ENCODE measurements around the gene RHOBTB1.

DNA sequence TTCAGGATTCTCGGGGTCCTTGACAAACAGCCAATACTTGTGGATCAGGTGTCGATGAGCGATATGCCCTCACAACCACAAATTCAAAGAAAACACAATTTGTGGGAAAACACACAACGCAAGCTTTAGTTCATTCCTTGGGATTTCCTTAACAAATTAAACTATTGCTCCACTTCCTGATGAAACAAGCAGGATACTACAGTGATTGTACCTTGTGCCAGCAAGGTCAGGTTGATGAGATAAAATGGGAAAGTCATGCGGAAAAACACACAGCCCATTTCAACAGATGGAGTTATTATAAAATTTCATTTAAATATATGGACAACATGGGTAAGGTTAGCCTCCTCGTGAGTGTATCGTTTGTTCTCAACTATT is 8.8 kb upstream of the RHOBTB1 start:
- TF ChIP-seq TARDBP (IDR thresholded peaks at IDR 0.05) (no peak), HDGF (IDR thresholded peaks at IDR 0.05; ENCODE audit: borderline replicate concordance) (no peak), SP1 (IDR thresholded peaks at IDR 0.05) (no peak), SUZ12 (IDR thresholded peaks at IDR 0.05) (no peak), FOXM1 (IDR thresholded peaks at IDR 0.05; ENCODE audit: borderline replicate concordance) (no peak), FOXA1 (IDR thresholded peaks at IDR 0.05) (no peak), BHLHE40 (IDR thresholded peaks at IDR 0.05; ENCODE audit: borderline replicate concordance) (no peak), NFRKB (IDR thresholded peaks at IDR 0.05) (no peak), ZNF384 (IDR thresholded peaks at IDR 0.05) (no peak), LEF1 (IDR thresholded peaks at IDR 0.05; ENCODE audit: borderline replicate concordance) (no peak), FOXK2 (IDR thresholded peaks at IDR 0.05) (no peak), CTBP1 (IDR thresholded peaks at IDR 0.05; ENCODE audit: borderline replicate concordance) (no peak)
- TF ChIP-seq, protein P1, sequence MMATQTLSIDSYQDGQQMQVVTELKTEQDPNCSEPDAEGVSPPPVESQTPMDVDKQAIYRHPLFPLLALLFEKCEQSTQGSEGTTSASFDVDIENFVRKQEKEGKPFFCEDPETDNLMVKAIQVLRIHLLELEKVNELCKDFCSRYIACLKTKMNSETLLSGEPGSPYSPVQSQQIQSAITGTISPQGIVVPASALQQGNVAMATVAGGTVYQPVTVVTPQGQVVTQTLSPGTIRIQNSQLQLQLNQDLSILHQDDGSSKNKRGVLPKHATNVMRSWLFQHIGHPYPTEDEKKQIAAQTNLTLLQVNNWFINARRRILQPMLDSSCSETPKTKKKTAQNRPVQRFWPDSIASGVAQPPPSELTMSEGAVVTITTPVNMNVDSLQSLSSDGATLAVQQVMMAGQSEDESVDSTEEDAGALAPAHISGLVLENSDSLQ (IDR thresholded peaks at IDR 0.05), result no peak
